Measurements from ENCODE around the gene CCBE1. TPM values are rescaled to one million over a fixed set of nuclear protein-coding genes. Genes with fewer than 3 reads are reported as not detected.
"Not testable (repeated sequence)": the region's sequence is repeated elsewhere in the genome, so short reads cannot be mapped to it uniquely, and the experiment has no call there.

Gene CCBE1
- polyA plus RNA-seq, 2 of the 4 experiments (the other 2 are of a cell fraction) = 3.0 to 9.9 TPM

DNA sequence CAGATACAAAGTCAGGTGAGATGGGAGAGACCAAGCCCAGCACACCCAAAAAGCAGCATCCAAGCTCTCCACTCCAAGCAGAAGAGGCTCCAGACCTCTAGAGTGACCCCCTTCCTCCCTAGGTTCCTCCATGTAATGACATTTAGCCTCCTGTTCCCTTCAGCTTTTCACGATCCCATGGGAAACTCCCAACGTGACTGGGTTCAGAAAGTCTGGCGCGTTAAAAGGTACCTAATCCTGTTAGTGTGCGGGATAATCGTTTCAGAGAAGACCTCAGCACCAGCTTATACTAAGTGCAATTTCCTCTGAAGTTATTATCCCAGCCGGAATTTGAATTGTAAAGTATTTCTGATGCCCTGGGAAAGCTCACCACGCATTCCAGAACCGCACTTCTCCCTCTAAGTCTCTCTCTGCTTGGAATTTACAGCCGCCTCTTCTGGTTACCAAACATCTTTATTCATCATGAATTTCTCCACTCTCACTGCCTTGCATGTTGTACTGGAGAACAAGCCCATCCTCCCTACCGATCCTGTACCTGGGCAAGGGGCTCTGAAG is 46.9 kb downstream of the CCBE1 start:
- Histone ChIP-seq H3K9me3 (no peaks in the 10 kb centered on the region), H3K4me1 (no peaks in the 10 kb centered on the region), H3K4me3 (no peak overlapping the region), H3K27ac (no peak overlapping the region), H3K4me2 (no peak overlapping the region)
- ATAC-seq (no peak), FAIRE-seq (no peak), DNase-seq (ENCODE audit: low read depth in 1 of 2, low spot score in 1 of 2) (no peak)
- TF ChIP-seq TP53 (CRISPR knock-in tag; IDR thresholded peaks at IDR 0.05) = no peak
- no peak for TF ChIP-seq HDAC2 (IDR thresholded peaks at IDR 0.05)
- no peak for TF ChIP-seq TFCP2L1 (CRISPR knock-in tag; IDR thresholded peaks at IDR 0.05)
- no peak for TF ChIP-seq HOXA7 (CRISPR knock-in tag; IDR thresholded peaks at IDR 0.05)
- no peak for TF ChIP-seq POLR2AphosphoS2 (conservative IDR thresholded peaks at IDR 0.05; ENCODE audit: low read length)
- TF ChIP-seq, protein P1, sequence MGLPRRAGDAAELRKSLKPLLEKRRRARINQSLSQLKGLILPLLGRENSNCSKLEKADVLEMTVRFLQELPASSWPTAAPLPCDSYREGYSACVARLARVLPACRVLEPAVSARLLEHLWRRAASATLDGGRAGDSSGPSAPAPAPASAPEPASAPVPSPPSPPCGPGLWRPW (IDR thresholded peaks at IDR 0.05) = no peak
- TF ChIP-seq PHF8 (IDR thresholded peaks at IDR 0.05; ENCODE audit: borderline replicate concordance, low read depth) = no peak
- TF ChIP-seq, protein P2, sequence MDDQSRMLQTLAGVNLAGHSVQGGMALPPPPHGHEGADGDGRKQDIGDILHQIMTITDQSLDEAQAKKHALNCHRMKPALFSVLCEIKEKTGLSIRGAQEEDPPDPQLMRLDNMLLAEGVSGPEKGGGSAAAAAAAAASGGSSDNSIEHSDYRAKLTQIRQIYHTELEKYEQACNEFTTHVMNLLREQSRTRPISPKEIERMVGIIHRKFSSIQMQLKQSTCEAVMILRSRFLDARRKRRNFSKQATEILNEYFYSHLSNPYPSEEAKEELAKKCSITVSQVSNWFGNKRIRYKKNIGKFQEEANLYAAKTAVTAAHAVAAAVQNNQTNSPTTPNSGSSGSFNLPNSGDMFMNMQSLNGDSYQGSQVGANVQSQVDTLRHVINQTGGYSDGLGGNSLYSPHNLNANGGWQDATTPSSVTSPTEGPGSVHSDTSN (IDR thresholded peaks at IDR 0.05) = no peak
- no peak for TF ChIP-seq HOXB13 (CRISPR knock-in tag; IDR thresholded peaks at IDR 0.05; ENCODE audit: low read depth)
- TF ChIP-seq ESRRA (IDR thresholded peaks at IDR 0.05; ENCODE audit: borderline replicate concordance, low read length) = no peak
- TF ChIP-seq CEBPB (IDR thresholded peaks at IDR 0.05) = no peak
- TF ChIP-seq NR3C1 (IDR thresholded peaks at IDR 0.05) = no peak
- no peak for TF ChIP-seq HOXB5 (CRISPR knock-in tag; IDR thresholded peaks at IDR 0.05)
- no peak for TF ChIP-seq BHLHE40 (IDR thresholded peaks at IDR 0.05; ENCODE audit: low read depth, low read length)
- TF ChIP-seq, protein P3, sequence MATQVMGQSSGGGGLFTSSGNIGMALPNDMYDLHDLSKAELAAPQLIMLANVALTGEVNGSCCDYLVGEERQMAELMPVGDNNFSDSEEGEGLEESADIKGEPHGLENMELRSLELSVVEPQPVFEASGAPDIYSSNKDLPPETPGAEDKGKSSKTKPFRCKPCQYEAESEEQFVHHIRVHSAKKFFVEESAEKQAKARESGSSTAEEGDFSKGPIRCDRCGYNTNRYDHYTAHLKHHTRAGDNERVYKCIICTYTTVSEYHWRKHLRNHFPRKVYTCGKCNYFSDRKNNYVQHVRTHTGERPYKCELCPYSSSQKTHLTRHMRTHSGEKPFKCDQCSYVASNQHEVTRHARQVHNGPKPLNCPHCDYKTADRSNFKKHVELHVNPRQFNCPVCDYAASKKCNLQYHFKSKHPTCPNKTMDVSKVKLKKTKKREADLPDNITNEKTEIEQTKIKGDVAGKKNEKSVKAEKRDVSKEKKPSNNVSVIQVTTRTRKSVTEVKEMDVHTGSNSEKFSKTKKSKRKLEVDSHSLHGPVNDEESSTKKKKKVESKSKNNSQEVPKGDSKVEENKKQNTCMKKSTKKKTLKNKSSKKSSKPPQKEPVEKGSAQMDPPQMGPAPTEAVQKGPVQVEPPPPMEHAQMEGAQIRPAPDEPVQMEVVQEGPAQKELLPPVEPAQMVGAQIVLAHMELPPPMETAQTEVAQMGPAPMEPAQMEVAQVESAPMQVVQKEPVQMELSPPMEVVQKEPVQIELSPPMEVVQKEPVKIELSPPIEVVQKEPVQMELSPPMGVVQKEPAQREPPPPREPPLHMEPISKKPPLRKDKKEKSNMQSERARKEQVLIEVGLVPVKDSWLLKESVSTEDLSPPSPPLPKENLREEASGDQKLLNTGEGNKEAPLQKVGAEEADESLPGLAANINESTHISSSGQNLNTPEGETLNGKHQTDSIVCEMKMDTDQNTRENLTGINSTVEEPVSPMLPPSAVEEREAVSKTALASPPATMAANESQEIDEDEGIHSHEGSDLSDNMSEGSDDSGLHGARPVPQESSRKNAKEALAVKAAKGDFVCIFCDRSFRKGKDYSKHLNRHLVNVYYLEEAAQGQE (IDR thresholded peaks at IDR 0.05) = no peak
- TF ChIP-seq, protein P4, sequence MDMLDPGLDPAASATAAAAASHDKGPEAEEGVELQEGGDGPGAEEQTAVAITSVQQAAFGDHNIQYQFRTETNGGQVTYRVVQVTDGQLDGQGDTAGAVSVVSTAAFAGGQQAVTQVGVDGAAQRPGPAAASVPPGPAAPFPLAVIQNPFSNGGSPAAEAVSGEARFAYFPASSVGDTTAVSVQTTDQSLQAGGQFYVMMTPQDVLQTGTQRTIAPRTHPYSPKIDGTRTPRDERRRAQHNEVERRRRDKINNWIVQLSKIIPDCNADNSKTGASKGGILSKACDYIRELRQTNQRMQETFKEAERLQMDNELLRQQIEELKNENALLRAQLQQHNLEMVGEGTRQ (IDR thresholded peaks at IDR 0.05) = no peak
- no peak for TF ChIP-seq NPAS2 (CRISPR knock-in tag; IDR thresholded peaks at IDR 0.05; ENCODE audit: borderline replicate concordance)
- TF ChIP-seq JUN (IDR thresholded peaks at IDR 0.05) = no peak
- no peak for TF ChIP-seq SMC3 (IDR thresholded peaks at IDR 0.05)
- ChIA-PET POLR2A (no interaction called here), CTCF (interaction anchor here (1.9 to 2.6 kb wide), 2 partner anchors 47 to 173 kb away, joined by 8 to 11 read pairs; partner anchors contain the start of gene CCBE1)
- WGBS (ENCODE audit: missing lambda C conversion rate) = 76% methylated on average over 11 of the region's 11 CpGs

DNA sequence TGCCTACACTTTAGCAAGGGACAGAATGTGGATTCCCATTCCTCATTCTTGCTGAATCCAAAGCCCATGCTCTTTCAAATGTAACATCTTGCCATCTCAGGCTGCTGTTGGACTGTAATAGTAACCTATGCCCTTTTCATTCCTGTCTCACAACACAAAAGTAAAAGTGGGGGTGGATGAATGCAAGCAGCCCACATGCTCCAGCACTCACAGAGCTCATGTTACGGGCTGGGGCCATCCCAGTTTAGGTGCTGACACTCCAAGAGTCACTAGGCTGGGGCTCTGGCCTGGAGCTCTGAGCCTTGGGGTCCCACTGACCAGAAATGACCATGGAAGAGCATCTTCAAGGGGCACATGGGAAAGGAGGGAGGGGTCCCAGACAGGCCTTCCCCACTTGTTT is 47.6 kb downstream of the CCBE1 start:
- FAIRE-seq (no peak), DNase-seq (ENCODE audit: low read depth in 1 of 2, low spot score in 1 of 2) (no peak), ATAC-seq (no peak)
- POLR2A ChIA-PET = no interaction called here
- WGBS (ENCODE audit: missing lambda C conversion rate) = no CpG with 5 or more reads among the region's 1 CpG
- CTCF ChIA-PET = interaction anchor here (1.9 to 2.6 kb wide), 2 partner anchors 48 to 174 kb away, joined by 8 to 11 read pairs; partner anchors contain the start of gene CCBE1
- Histone ChIP-seq H3K9me3 (no peaks in the 10 kb centered on the region), H3K27ac (no peak overlapping the region), H3K4me2 (no peak overlapping the region), H3K4me3 (no peak overlapping the region), H3K4me1 (no peaks in the 10 kb centered on the region)
- no peak for TF ChIP-seq TFCP2L1 (CRISPR knock-in tag; IDR thresholded peaks at IDR 0.05)
- TF ChIP-seq CHD2 (IDR thresholded peaks at IDR 0.05; ENCODE audit: low read length, partially characterized antibody) = no peak
- no peak for TF ChIP-seq GATA3 (IDR thresholded peaks at IDR 0.05; ENCODE audit: borderline replicate concordance)
- TF ChIP-seq EHMT2 (IDR thresholded peaks at IDR 0.05; ENCODE audit: low read depth) = no peak
- no peak for TF ChIP-seq NR3C1 (IDR thresholded peaks at IDR 0.05)
- TF ChIP-seq RFX5 (IDR thresholded peaks at IDR 0.05) = no peak
- TF ChIP-seq MAFK (IDR thresholded peaks at IDR 0.05; ENCODE audit: partially characterized antibody) = no peak
- TF ChIP-seq RCOR1 (IDR thresholded peaks at IDR 0.05; ENCODE audit: low read depth, low read length) = no peak

DNA sequence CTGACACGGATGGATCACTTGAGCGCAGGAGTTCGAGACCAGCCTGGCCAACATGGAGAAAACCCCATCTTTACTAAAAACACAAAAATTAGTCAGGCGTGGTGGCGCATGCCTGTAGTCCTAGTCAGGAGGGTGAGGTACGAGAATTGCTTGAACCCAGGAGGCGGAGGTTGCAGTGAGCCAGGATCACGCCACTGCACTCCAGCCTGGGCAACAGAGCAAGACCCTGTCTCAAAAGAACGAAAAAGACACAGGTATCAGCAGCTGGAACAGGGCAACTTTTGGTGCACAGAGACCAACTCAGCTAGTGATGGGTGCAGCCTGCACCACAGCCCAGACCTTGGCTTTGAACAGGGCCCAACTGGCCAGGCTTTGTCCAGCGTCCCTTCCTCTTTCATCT is 48.8 kb downstream of the CCBE1 start:
- DNase-seq (ENCODE audit: low read depth in 1 of 2, low spot score in 1 of 2); POLR2A ChIA-PET; FAIRE-seq; H3K9me3 ChIP-seq; H3K27ac ChIP-seq; H3K4me1 ChIP-seq; ATAC-seq; H3K4me3 ChIP-seq; H3K4me2 ChIP-seq: not testable (repeated sequence)
- CTCF ChIA-PET = interaction anchor here (0.7 to 2.6 kb wide), 4 partner anchors 12 to 50 kb away, joined by 3 to 11 read pairs (median 3); partner anchors contain the start of gene CCBE1
- 72% methylated on average over 10 of the region's 10 CpGs for WGBS (ENCODE audit: missing lambda C conversion rate)
